Type B pancreatic cell (in vitro differentiated cells): Measurements from ENCODE around the gene GABRR3. TPM values are rescaled to one million over a fixed set of nuclear protein-coding genes. Genes with fewer than 3 reads are reported as not detected.

ENCODE experiments used
- DNase-seq: peaks from one replicate; pipeline ENCODE4 v3.0.0; 2021; ENCODE audit warnings: mixed read lengths; ENCODE audit not compliant: unreplicated experiment; ENCODE audit errors: extremely low spot score
- H3K27ac Mint-ChIP-seq: 2 replicates; pipeline ENCODE4 v1.8.0; 2021; ENCODE audit warnings: mild to moderate bottlenecking, mixed read lengths
- H3K27me3 Mint-ChIP-seq: 2 replicates; pipeline ENCODE4 v1.8.0; 2021; ENCODE audit warnings: mixed read lengths
- H3K36me3 Mint-ChIP-seq: 2 replicates; pipeline ENCODE4 v1.8.0; 2021; ENCODE audit warnings: mixed read lengths
- H3K4me1 Mint-ChIP-seq: one replicate; pipeline ENCODE4 v1.8.0; 2021; ENCODE audit warnings: mixed read lengths; ENCODE audit not compliant: unreplicated experiment
- H3K4me3 Mint-ChIP-seq: 2 replicates; pipeline ENCODE4 v1.8.0; 2021; ENCODE audit warnings: mild to moderate bottlenecking, mixed read lengths
- H3K9me3 Mint-ChIP-seq: 2 replicates; pipeline ENCODE4 v1.8.0; 2021; ENCODE audit warnings: mixed read lengths
- CTCF ChIP-seq: fragments of 200-600 bp; sonication (generic); conservative IDR thresholded peaks from 2 replicates; pipeline ENCODE4 v1.5.0; 2021; ENCODE audit warnings: antibody characterized with exemption, mild to moderate bottlenecking
- total RNA-seq: library from RNA; stranded (reverse); gene quantifications from 2 replicates; pipeline ENCODE4 v1.2.1, GENCODE V29; 2021; ENCODE audit warnings: low replicate concordance

GABRR3 gene
- total RNA-seq, 1 donor from 2014 or later: not detected

DNA sequence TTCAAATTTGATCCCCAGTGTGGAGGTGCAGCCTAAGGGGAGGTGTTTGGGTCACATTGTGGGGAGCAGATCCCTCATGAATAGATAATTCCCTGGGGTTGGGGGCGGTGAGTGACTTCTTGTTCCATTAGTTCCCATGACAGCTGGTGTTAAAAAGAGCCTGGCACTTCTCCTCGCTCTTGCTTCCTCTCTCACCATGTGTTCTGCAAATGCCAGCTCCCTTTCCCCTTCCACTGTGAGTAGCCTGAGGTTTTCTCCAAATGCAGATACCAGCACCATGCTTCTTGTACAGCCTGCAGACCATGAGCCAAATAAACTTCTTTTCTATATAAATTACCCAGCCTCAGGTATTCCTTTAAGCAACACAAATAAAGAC is 86.0 kb downstream of the GABRR3 start:
- no peak for TF ChIP-seq CTCF
- Mint-ChIP-seq H3K4me3 (no peak overlapping the region), H3K27ac (no peak overlapping the region), H3K27me3 (no peaks in the 10 kb centered on the region), H3K4me1 (no peaks in the 10 kb centered on the region), H3K9me3 (no peaks in the 10 kb centered on the region), H3K36me3 (peaks cover 57% of the 10 kb centered on the region)
- DNase-seq: no peak

- no peaks in the 10 kb centered on the region for H3K4me1 Mint-ChIP-seq
- no peak overlapping the region for H3K4me3 Mint-ChIP-seq
- no peaks in the 10 kb centered on the region for H3K9me3 Mint-ChIP-seq
- no peak overlapping the region for H3K27ac Mint-ChIP-seq
- no peak for DNase-seq
- no peaks in the 10 kb centered on the region for H3K27me3 Mint-ChIP-seq
- H3K36me3 Mint-ChIP-seq: peaks cover 57% of the 10 kb centered on the region
- TF ChIP-seq CTCF: no peak
Observed at GRCh38 chr3:97948351-97949109, 86.6 kb downstream of the GABRR3 start.

- no peak overlapping the region for H3K4me3 Mint-ChIP-seq
- no peak overlapping the region for H3K27ac Mint-ChIP-seq
- DNase-seq: no peak
- no peaks in the 10 kb centered on the region for H3K4me1 Mint-ChIP-seq
- H3K27me3 Mint-ChIP-seq: no peaks in the 10 kb centered on the region
- H3K36me3 Mint-ChIP-seq: peaks cover 30% of the 10 kb centered on the region
- H3K9me3 Mint-ChIP-seq: no peaks in the 10 kb centered on the region
- TF ChIP-seq CTCF: no peak
Observed at GRCh38 chr3:97942801-97943546, 92.1 kb downstream of the GABRR3 start.

DNA sequence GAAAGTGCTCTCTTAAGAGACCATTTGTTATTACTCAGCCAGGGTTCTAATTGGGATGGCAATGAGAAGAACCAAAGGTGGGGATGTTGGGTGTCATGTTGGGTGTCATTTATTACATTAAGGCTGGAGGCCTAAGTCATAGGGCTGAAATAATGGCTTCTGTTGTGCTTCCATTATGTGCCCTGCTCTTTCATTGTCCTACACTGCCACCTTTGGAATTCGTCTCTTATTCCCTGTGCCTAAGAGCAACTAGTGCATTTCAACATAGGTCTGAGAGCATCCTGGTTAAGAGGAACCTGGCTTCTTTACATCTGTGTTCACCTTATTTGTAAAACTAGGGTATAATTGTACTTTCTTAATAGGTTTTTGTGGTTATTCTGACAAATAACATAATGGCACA is 95.1 kb downstream of the GABRR3 start:
- no peaks in the 10 kb centered on the region for H3K27me3 Mint-ChIP-seq
- TF ChIP-seq CTCF: peak; percentile 16
- no peaks in the 10 kb centered on the region for H3K9me3 Mint-ChIP-seq

GRCh38 chr3:97939401-97939800 is 95.7 kb downstream of the GABRR3 start:
- Mint-ChIP-seq H3K36me3 (peaks cover 14% of the 10 kb centered on the region), H3K9me3 (no peaks in the 10 kb centered on the region), H3K4me1 (peaks cover 10% of the 10 kb centered on the region), H3K27me3 (no peaks in the 10 kb centered on the region), H3K4me3 (no peak overlapping the region), H3K27ac (no peak overlapping the region)
- TF ChIP-seq CTCF: no peak
- no peak for DNase-seq

More for the DNA sequence above, 95.1 kb downstream of the GABRR3 start:
- no peak for DNase-seq
- no peak overlapping the region for H3K4me3 Mint-ChIP-seq
- no peak overlapping the region for H3K27ac Mint-ChIP-seq
- H3K36me3 Mint-ChIP-seq: peaks cover 14% of the 10 kb centered on the region
- H3K4me1 Mint-ChIP-seq: peaks cover 10% of the 10 kb centered on the region
